AG04450 (cell line): ENCODE data around the gene KCTD21. TPM values are rescaled to one million over a fixed set of nuclear protein-coding genes. Genes with fewer than 3 reads are reported as not detected.

Experiments
- polyA plus RNA-seq: library from polyadenylated mRNA; depleted of rRNA; stranded (reverse); fragments of >200 nt; gene quantifications from 2 replicates; pipeline ENCODE4 v1.2.3, GENCODE V29; 2011; rRNA removed
- small RNA-seq: library from RNA; depleted of rRNA; stranded (forward); fragments of <200 nt; gene quantifications from one replicate; pipeline ENCODE3, GENCODE V24; 2012; ENCODE audit warnings: low read depth; ENCODE audit not compliant: insufficient read length

Gene KCTD21
- polyA plus RNA-seq, 1 experiment, result 18.4 TPM

Small RNAs within 50 kb of the gene (small RNA-seq; reads per million reads assigned to genes)
- gene RNU6-126P, result not detected

Other genes with a start within 250 kb of the KCTD21 start
- gene INTS4, start 194.0 kb downstream of the KCTD21 start, polyA plus RNA-seq, result 28.4 and 29.4 TPM in 2 replicates
- gene KCTD14, start 165.3 kb downstream of the KCTD21 start, polyA plus RNA-seq, result 3.1 and 3.3 TPM in 2 replicates
- not detected in 2 replicates for gene THRSP, start 124.8 kb downstream of the KCTD21 start, polyA plus RNA-seq
- 128 and 136 TPM in 2 replicates for gene NDUFC2, start 108.8 kb downstream of the KCTD21 start, polyA plus RNA-seq
- gene ALG8, start 49.0 kb downstream of the KCTD21 start, polyA plus RNA-seq, result 58.4 and 80.0 TPM in 2 replicates
- 5.5 and 6.0 TPM in 2 replicates for gene USP35, start 293 bp upstream of the KCTD21 start, polyA plus RNA-seq
- gene GAB2, start 229.2 kb upstream of the KCTD21 start, polyA plus RNA-seq, result 7.9 and 8.7 TPM in 2 replicates